Mammary epithelial cell (primary cell): ENCODE measurements around the gene SYNPO.

Source experiments
- CTCF ChIP-seq, 2 donors: IDR thresholded peaks in 1 of 2; conservative IDR thresholded peaks in 1 of 2; 2 replicates each; pipeline ENCODE4 v1.5.1; 2011 to 2012; ENCODE audit warnings: inconsistent platforms in 2 of 2, low read length in 2 of 2, mild to moderate bottlenecking in 2 of 2, control low read depth in 1 of 2, low read depth in 1 of 2; ENCODE audit not compliant: insufficient read depth in 1 of 2; ENCODE audit errors: extremely low read depth in 1 of 2
- EZH2 ChIP-seq: IDR thresholded peaks from 2 replicates; pipeline ENCODE4 v1.6.1; 2012; ENCODE audit warnings: low read length, inconsistent platforms, borderline replicate concordance

GRCh38 chr5:150637245-150638052 is 3.0 kb upstream of the SYNPO start:
- TF ChIP-seq EZH2 (no peak), CTCF (conservative IDR thresholded peaks at IDR 0.05 in 1 of 2, IDR thresholded peaks at IDR 0.05 in 1 of 2; ENCODE audit: extremely low read depth in 1 of 2, insufficient read depth in 1 of 2, low read depth in 1 of 2, low read length in 2 of 2) (no peak)
